ENCODE measurements around the gene TAPBPL.

GRCh38 chr12:6457220-6457945 is 5.5 kb downstream of the TAPBPL start:
- TF ChIP-seq CTCF (IDR thresholded peaks at IDR 0.05; ENCODE audit: borderline replicate concordance, extremely low read depth, low read length, poor library complexity, severe bottlenecking) (no peak), EZH2 (IDR thresholded peaks at IDR 0.05; ENCODE audit: borderline replicate concordance, low read depth, low read length, severe bottlenecking) (no peak)

All from DND-41 (cell line).